ENCODE data around the gene CLSTN2.
A peak's percentile ranks its signal among the peaks of the same experiment; 100 is the strongest.

CLSTN2 gene

DNA sequence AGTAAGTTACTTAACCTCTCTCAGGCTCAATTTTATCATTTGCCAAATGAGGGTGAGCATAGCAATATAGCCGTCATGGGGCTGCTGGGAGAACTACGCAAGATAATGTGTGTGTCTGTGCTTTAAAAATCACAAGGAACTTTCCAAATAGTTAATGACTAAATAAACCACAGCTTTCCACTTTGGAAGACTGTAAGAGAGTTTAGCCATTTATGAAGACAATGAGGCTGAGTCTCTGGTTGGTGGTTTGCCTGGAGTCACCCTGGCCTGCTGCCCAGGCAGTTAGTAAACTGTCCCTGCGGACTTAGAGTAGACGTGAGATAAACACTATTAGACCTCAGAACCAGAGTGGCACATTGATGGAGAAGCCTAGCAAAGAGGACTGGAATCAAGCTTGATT is 357.7 kb downstream of the CLSTN2 start:
- intact Hi-C loops (cut with DNase I; ENCODE audit: low total_unique reads) = no loop called here
- peak in 1 of 2 donors; percentile 61 for DNase-seq

DNA sequence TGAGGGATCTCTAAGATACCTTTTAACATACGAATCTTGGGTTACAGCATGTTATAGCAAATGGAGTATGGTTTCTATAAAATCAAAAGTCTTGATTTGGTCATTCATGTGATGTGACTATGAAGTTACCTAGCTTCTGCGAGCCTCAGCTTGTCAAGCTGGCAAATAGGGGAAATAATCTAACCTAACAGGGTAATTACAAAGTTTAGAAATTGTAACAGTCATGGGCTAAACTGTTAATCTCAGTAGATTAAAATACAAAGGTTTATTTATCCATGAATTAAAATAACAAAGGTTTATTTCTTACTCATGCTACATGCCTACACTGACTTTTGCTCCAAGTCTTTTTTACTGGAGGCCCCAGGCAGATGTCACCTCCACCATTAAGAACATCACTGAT is 359.1 kb downstream of the CLSTN2 start:
- H3K4me3 ChIP-seq = no peak overlapping the region
- intact Hi-C loops (cut with DNase I; ENCODE audit: low total_unique reads) = no loop called here
- no peaks in the 10 kb centered on the region for H3K27me3 ChIP-seq
- DNase-seq = no peak
- no peak overlapping the region for H3K27ac ChIP-seq
- TF ChIP-seq, protein P1, sequence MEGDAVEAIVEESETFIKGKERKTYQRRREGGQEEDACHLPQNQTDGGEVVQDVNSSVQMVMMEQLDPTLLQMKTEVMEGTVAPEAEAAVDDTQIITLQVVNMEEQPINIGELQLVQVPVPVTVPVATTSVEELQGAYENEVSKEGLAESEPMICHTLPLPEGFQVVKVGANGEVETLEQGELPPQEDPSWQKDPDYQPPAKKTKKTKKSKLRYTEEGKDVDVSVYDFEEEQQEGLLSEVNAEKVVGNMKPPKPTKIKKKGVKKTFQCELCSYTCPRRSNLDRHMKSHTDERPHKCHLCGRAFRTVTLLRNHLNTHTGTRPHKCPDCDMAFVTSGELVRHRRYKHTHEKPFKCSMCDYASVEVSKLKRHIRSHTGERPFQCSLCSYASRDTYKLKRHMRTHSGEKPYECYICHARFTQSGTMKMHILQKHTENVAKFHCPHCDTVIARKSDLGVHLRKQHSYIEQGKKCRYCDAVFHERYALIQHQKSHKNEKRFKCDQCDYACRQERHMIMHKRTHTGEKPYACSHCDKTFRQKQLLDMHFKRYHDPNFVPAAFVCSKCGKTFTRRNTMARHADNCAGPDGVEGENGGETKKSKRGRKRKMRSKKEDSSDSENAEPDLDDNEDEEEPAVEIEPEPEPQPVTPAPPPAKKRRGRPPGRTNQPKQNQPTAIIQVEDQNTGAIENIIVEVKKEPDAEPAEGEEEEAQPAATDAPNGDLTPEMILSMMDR (IDR thresholded peaks at IDR 0.05) = no peak
- no peaks in the 10 kb centered on the region for H3K9me3 ChIP-seq
- H3K36me3 ChIP-seq = no peaks in the 10 kb centered on the region
- H3K4me1 ChIP-seq = no peaks in the 10 kb centered on the region

More for the DNA sequence above, 357.7 kb downstream of the CLSTN2 start:
- no peaks in the 10 kb centered on the region for H3K9me3 ChIP-seq
- no peaks in the 10 kb centered on the region for H3K4me1 ChIP-seq
- no peak overlapping the region for H3K27ac ChIP-seq
- TF ChIP-seq, protein P1 (IDR thresholded peaks at IDR 0.05) = no peak
- H3K36me3 ChIP-seq = no peaks in the 10 kb centered on the region
- no peaks in the 10 kb centered on the region for H3K27me3 ChIP-seq
- no peak overlapping the region for H3K4me3 ChIP-seq

DNA sequence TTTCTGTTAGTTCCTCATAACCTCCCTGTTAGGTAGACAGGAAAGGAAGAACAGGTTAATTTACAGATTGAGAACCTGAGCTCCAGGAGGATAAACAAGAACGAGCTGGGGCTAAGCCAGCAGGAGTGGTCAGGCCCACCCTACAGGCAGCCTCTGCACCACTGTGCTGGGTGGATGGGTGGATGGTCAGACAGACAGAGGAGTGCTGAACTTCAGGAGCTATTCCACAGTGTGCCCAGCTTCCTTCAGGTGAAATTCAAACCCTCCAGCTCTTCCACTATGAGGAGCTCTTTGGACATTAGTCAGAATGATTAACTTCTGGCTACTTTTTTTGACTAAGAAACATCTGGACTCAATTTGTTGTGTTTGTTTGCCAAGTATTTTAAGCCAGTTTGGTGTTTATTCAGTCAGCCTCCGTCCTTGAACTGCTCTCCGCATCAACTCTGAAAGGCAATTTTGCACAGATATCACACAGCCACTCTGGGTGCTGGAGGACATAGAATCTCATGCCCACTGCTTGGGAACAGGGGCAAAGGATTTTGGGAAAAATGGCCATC is 361.9 kb downstream of the CLSTN2 start:
- Histone ChIP-seq H3K4me3 (no peak overlapping the region), H3K4me1 (no peaks in the 10 kb centered on the region), H3K9me3 (no peaks in the 10 kb centered on the region), H3K27ac (no peak overlapping the region), H3K36me3 (no peaks in the 10 kb centered on the region), H3K27me3 (no peaks in the 10 kb centered on the region)
- TF ChIP-seq, protein P1 (IDR thresholded peaks at IDR 0.05) = no peak
- intact Hi-C loops (cut with DNase I; ENCODE audit: low total_unique reads) = no loop called here
- DNase-seq = no peak

DNA sequence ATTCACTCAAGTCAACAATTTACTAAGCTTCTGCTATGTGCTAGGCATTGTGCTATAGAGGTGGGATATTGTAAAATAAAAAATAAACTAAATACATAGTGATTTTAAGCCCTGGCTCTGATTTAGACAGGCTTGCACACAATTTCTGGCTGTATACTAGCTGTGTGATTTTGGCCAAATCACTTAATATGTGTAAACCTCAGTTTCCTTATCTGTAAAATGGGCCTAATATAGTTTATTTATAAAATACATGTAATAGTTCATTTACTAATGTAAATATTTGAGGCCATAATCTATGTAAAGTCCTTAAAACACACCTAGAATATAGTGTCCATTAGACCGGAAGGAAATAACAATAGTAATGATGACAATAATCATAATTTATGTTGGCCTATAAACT is 363.1 kb downstream of the CLSTN2 start:
- Histone ChIP-seq H3K27me3 (no peaks in the 10 kb centered on the region), H3K36me3 (no peaks in the 10 kb centered on the region), H3K4me1 (no peaks in the 10 kb centered on the region), H3K27ac (no peak overlapping the region), H3K9me3 (no peaks in the 10 kb centered on the region), H3K4me3 (no peak overlapping the region)
- DNase-seq = no peak
- TF ChIP-seq, protein P1 (IDR thresholded peaks at IDR 0.05) = no peak
- intact Hi-C loops (cut with DNase I; ENCODE audit: low total_unique reads) = no loop called here

DNA sequence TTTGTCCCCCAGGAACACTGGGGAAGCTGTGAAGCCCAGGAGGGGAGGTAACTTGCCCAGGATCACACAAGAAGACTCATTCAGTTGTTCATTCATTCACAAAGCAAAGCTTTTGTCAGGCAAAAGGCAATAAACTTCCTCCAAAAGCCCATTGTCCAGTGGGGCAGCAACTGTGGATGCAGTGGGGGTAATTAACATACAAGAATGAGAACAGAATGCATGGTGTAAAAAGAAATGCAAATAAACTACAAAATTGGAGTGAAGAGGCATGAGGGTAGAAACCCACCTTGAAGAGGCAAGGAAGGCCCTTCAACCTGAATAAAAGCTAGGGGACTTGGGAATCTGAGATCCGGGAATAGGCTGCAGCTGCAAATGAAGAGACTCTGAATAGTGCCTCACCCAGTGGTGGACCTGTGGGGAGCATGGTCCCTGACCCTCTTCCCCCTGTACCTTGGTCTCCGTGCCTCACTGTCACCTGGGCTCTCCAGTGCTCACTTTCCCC is 363.6 kb downstream of the CLSTN2 start:
- intact Hi-C loops (cut with DNase I; ENCODE audit: low total_unique reads) = no loop called here
- H3K36me3 ChIP-seq = no peaks in the 10 kb centered on the region

More for the DNA sequence above, 363.6 kb downstream of the CLSTN2 start:
- no peak overlapping the region for H3K4me3 ChIP-seq
- no peak for DNase-seq
- H3K27ac ChIP-seq = no peak overlapping the region
- H3K4me1 ChIP-seq = no peaks in the 10 kb centered on the region
- TF ChIP-seq, protein P1 (IDR thresholded peaks at IDR 0.05) = no peak
- no peaks in the 10 kb centered on the region for H3K9me3 ChIP-seq
- no peaks in the 10 kb centered on the region for H3K27me3 ChIP-seq

Data from tibial artery (tissue), 4 donors.